Stomach smooth muscle (tissue), 2 donors: ENCODE measurements around the gene GUCY2F.

Experiments used
- H3K27ac ChIP-seq: one replicate; pipeline ENCODE4 v1.7.0; 2013; ENCODE audit warnings: mild to moderate bottlenecking, low read length, inconsistent platforms
- H3K27me3 ChIP-seq, 2 donors: one replicate each; pipeline ENCODE4 v1.7.0; 2013; ENCODE audit warnings: low read length in 2 of 2; ENCODE audit not compliant: insufficient read depth in 2 of 2, control insufficient read depth in 1 of 2
- H3K36me3 ChIP-seq, 2 donors: one replicate each; pipeline ENCODE4 v1.7.0; 2013; ENCODE audit warnings: low read length in 2 of 2; ENCODE audit not compliant: control insufficient read depth in 2 of 2, insufficient read depth in 2 of 2
- H3K4me1 ChIP-seq: one replicate; pipeline ENCODE4 v1.7.0; 2013; ENCODE audit warnings: low read length; ENCODE audit not compliant: control insufficient read depth, insufficient read depth
- H3K4me3 ChIP-seq, 2 donors: one replicate each; pipeline ENCODE4 v1.7.0; 2013; ENCODE audit warnings: low read length in 2 of 2
- H3K9ac ChIP-seq, 2 donors: one replicate each; pipeline ENCODE4 v1.7.0; 2013; ENCODE audit warnings: low read length in 2 of 2, mild to moderate bottlenecking in 1 of 2
- H3K9me3 ChIP-seq, 2 donors: one replicate each; pipeline ENCODE4 v1.7.0; 2013; ENCODE audit warnings: low read length in 2 of 2; ENCODE audit not compliant: control insufficient read depth in 2 of 2
- donor health status: healthy.
- donor health status: Pancreatic carcinoma.

The GUCY2F gene

DNA sequence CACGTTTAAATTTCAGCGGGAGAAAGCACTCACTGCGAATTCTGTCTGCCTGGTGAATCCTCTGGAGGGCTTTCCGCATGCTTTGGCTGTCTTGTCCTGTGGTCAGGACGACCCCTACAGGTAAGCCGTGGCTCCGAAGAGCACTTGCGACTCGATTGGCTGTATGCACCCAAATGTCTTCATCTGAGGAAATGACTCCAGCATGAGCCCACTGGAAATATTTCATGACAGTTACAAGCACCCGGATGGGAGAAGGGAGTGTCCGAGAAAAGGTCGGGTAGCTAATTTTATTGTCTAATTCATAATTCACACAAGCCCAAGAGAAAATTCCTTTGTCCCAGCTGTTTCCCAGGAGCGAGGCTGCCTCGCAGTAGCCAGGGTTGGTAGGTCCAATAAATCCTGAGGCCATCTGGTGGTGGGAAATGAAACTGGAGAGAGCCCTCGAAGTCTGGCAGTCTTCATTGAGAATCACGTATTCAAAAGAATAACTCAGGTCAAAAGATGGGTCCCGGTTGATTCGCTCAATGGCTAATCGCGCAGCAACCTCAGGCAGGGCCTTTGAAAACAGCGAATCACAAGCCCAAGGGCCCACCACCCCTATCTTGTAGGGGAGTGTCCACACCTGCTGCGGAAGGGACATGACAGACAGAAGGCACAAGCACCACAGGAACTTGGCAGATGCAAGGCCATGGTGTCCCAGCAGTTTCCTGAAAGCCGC is 6.6 kb downstream of the GUCY2F start:
- peaks cover 0 to 24% of the 10 kb centered on the region in 2 donors for H3K27me3 ChIP-seq
- H3K4me3 ChIP-seq: peak overlapping the region in 1 of 2 donors; percentile 22
- no peak overlapping the region for H3K9ac ChIP-seq
- no peaks in the 10 kb centered on the region for H3K9me3 ChIP-seq
- H3K4me1 ChIP-seq: no peaks in the 10 kb centered on the region
- H3K36me3 ChIP-seq: no peaks in the 10 kb centered on the region
- no peak overlapping the region for H3K27ac ChIP-seq

DNA sequence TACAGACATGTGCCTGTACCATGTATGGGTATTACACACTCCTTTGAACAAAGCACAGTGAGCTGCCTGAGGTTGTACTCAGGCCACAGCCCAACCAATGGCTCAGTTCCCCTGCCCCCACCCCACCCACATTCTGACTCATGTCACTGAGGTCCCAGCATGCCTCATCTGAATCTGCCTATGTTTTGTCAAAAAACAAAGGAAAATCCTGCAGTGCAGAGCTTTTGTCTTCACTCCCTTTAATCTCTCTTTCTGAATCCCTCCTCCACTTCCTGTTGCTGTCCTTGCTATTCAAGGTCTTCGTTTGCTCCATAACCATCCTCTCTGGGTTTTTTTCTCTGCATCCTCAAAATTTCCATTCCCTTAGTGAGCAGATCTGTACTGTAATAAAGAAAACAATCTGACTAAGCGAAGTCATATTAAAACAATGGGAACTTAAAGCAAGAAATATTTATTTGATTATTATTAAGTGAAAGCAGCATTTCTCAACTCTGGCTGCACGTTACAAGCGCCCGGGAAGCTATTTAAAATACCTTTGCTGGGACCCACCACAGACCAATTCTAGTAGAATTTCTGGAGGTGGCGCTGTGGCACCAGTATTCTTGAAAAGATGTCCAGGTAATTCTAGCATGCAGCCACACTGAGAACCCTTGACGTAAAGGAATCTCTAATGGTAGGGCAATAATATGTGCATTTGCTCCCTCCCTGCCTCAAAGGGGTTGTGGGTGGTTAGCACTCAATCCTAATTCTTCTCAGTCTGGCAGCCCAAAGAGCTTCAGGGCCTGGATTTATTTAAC is 8.7 kb downstream of the GUCY2F start:
- H3K4me1 ChIP-seq: no peaks in the 10 kb centered on the region
- H3K9me3 ChIP-seq: no peaks in the 10 kb centered on the region
- H3K36me3 ChIP-seq: no peaks in the 10 kb centered on the region
- no peak overlapping the region for H3K9ac ChIP-seq
- H3K27ac ChIP-seq: no peak overlapping the region
- H3K27me3 ChIP-seq: peaks cover 0 to 29% of the 10 kb centered on the region in 2 donors
- H3K4me3 ChIP-seq: no peak overlapping the region

DNA sequence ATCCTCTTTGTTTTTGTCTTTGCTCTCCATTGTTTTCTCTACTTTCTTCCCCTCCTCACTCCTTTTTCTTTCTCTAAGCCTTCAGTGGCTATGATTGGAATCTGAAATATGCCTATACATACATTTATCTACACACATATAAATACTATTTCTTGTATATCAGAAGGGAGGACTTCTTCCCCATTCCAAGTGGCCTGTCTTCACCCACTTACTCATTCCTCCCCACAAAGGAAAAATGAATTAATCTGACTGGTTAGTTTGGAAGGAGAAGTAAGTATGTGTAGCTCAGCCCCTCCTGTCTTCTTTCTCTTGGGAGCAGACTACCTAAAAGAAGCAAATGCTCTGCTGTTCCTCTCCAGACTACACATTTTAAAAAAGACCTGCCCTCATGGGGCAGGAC is 17.7 kb downstream of the GUCY2F start:
- Histone ChIP-seq H3K4me1 (no peaks in the 10 kb centered on the region), H3K36me3 (no peaks in the 10 kb centered on the region), H3K27me3 (peaks cover 0 to 10% of the 10 kb centered on the region in 2 donors), H3K4me3 (no peak overlapping the region), H3K27ac (no peak overlapping the region), H3K9ac (no peak overlapping the region), H3K9me3 (peaks cover 0 to 2% of the 10 kb centered on the region in 2 donors)

DNA sequence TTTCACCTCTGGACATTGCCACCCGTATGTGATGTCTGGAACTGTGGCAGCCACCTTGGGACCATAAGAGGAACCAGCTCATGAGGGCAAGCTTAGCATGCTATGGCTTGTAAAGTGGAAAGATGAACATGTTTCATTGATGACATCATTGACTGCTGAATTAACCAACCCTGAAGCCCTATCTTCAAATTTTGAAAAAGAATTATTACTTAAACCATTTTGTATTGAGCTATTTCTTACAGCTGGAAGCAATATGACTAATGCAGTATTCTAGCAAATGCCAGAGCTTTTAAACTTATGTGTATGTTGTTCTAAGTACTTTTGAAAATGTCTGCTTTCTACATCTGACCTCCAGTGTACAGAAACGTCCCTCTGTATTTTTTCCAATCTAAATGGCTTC is 18.1 kb downstream of the GUCY2F start:
- H3K9me3 ChIP-seq: peaks cover 0 to 2% of the 10 kb centered on the region in 2 donors
- no peak overlapping the region for H3K27ac ChIP-seq
- H3K9ac ChIP-seq: no peak overlapping the region
- no peaks in the 10 kb centered on the region for H3K4me1 ChIP-seq
- no peak overlapping the region for H3K4me3 ChIP-seq
- H3K27me3 ChIP-seq: peaks cover 0 to 12% of the 10 kb centered on the region in 2 donors
- no peaks in the 10 kb centered on the region for H3K36me3 ChIP-seq

DNA sequence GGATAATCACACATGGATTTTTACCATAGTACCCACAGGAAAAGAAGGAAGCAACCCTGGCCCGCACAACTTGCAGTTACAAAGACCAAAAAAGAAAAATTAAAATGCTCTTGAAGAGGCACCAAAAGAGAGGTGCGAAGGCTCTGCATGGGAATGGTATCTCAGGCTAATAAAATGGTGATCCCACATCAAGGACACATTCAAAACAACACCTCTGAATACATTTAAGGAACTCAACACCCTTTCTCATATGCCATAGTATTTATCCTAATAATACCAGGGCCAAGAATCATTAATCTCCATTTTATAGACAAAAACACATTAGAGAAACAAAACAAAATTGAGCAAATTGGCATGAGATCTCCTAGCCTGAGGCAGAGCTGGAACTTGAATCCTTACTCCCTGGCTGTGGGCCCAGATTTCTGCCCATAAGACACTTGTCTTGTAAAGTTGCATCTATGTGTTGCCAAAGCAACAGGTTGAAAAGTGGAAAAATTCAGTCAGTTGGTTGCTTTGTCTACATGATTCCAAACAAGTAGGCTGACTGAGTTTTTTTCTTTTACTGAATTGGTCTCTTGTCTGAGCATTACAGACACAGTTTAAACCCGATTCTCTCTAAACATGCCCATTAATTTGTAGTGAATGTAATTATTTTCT is 33.5 kb downstream of the GUCY2F start:
- H3K9me3 ChIP-seq: no peaks in the 10 kb centered on the region
- H3K27ac ChIP-seq: no peak overlapping the region
- H3K4me3 ChIP-seq: no peak overlapping the region
- H3K9ac ChIP-seq: no peak overlapping the region
- peaks cover 0 to 3% of the 10 kb centered on the region in 2 donors for H3K27me3 ChIP-seq
- H3K36me3 ChIP-seq: no peaks in the 10 kb centered on the region
- no peaks in the 10 kb centered on the region for H3K4me1 ChIP-seq

DNA sequence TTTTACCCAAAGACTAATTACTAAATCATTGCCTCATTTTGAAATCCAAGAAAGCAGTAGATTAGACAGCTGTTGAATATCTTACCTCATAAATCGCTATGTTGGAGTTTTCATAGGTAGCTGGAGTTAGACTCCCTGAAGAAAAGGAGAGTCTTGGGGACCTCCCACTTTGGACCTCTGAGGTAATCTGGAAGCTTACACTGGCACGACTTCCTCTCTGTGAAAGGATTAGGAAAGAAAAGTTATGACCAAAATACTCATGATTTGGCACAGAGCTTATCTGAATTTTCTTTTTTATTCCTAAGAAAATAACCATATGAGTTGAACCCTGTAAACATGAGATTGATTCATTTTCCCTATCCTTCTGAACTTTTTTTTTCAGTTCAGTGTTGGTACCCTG is 40.6 kb downstream of the GUCY2F start:
- no peak overlapping the region for H3K4me3 ChIP-seq
- no peaks in the 10 kb centered on the region for H3K9me3 ChIP-seq
- H3K9ac ChIP-seq: no peak overlapping the region
- H3K27ac ChIP-seq: no peak overlapping the region
- H3K27me3 ChIP-seq: peaks cover 0 to 5% of the 10 kb centered on the region in 2 donors
- H3K4me1 ChIP-seq: no peaks in the 10 kb centered on the region
- no peaks in the 10 kb centered on the region for H3K36me3 ChIP-seq

DNA sequence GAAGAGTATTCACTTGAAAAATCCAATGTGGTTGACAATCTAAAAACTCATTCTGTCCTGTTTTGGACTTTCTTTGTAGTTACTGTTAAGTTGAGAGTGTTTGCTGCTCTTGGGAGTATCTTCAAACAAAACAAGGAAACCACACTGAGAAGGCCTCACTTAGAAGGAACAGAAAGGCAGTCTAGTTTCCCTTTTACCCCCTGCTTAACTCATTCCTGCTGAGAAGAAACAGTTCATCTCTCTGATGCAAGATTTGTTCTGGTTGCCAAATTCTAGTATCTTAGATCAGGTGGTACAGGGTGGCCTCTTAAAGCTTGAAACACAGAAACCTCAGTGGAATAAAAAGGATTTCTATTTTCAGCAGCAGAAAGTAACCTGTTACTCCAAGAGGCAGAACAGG is 41.4 kb downstream of the GUCY2F start:
- H3K27me3 ChIP-seq: peaks cover 0 to 5% of the 10 kb centered on the region in 2 donors
- no peaks in the 10 kb centered on the region for H3K9me3 ChIP-seq
- no peak overlapping the region for H3K27ac ChIP-seq
- no peak overlapping the region for H3K4me3 ChIP-seq
- no peaks in the 10 kb centered on the region for H3K36me3 ChIP-seq
- H3K9ac ChIP-seq: no peak overlapping the region
- no peaks in the 10 kb centered on the region for H3K4me1 ChIP-seq

DNA sequence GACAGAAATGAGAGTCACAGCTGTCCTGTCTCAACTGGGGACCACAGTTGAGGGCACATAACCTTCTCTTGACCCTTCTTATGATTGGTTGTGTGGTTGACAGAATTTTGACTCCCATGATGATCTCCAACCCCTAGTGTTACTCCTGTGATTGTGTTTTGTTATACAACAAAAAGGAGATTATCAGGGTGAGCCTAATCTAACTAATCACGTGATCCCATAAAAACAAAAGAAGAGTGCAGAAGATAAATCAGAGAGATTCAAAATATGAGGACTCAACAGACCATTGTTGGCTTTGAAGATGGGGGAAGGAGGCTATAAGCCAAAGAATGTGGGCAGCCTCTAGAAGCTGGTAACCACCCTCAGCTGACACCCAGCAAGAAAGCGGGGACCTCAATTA is 72.7 kb downstream of the GUCY2F start:
- Histone ChIP-seq H3K4me3 (no peak overlapping the region), H3K9me3 (peaks cover 0 to 2% of the 10 kb centered on the region in 2 donors), H3K4me1 (no peaks in the 10 kb centered on the region), H3K27ac (no peak overlapping the region), H3K27me3 (peaks cover 0 to 9% of the 10 kb centered on the region in 2 donors), H3K36me3 (no peaks in the 10 kb centered on the region), H3K9ac (no peak overlapping the region)

DNA sequence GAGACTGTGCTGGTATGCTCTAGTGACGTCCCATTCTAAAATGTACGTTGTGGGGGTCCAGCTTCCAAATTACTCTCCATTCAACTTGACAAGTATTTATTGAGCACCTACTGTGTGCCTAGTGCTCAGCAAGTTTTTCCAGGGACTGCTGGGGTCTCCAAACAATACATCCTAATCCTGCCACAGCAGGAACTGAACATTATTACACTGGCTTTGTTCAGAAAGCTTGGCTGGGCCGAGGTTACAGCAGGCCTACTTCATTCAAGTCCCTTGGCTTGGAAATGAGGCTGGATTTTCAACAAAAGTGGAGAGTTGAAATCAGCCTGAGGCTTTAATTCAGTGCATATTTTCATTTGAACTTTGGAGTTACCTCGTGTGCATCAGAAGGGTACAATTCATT is 78.0 kb downstream of the GUCY2F start:
- no peak overlapping the region for H3K9ac ChIP-seq
- H3K27ac ChIP-seq: no peak overlapping the region
- no peaks in the 10 kb centered on the region for H3K36me3 ChIP-seq
- H3K4me3 ChIP-seq: no peak overlapping the region
- peaks cover 0 to 2% of the 10 kb centered on the region in 2 donors for H3K9me3 ChIP-seq
- no peaks in the 10 kb centered on the region for H3K4me1 ChIP-seq
- peaks cover 0 to 6% of the 10 kb centered on the region in 2 donors for H3K27me3 ChIP-seq

DNA sequence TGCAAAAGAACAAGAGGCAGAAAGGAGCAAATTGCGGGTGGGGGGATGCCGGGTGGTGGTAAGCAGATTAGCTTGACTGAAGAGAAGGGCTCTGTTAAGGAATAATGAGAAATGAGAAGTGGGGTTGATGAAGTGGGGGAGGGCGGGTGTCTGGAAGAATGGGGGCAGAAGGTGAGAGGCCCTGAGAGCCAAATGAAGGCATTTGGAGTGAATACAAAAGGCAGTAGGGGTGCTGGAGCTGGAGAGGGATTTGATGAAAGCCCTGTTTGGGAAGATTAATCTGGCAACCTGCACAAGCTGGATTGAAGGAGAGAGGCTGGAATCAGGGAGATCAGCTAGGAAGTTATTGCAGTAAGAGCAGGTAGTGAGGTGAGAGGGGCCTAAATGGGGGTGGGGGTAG is 82.1 kb downstream of the GUCY2F start:
- Histone ChIP-seq H3K27me3 (peaks cover 0 to 13% of the 10 kb centered on the region in 2 donors), H3K4me3 (no peak overlapping the region), H3K9ac (no peak overlapping the region), H3K4me1 (no peaks in the 10 kb centered on the region), H3K36me3 (no peaks in the 10 kb centered on the region), H3K27ac (no peak overlapping the region), H3K9me3 (no peaks in the 10 kb centered on the region)
